ENCODE data around the gene LRP3.

DNA sequence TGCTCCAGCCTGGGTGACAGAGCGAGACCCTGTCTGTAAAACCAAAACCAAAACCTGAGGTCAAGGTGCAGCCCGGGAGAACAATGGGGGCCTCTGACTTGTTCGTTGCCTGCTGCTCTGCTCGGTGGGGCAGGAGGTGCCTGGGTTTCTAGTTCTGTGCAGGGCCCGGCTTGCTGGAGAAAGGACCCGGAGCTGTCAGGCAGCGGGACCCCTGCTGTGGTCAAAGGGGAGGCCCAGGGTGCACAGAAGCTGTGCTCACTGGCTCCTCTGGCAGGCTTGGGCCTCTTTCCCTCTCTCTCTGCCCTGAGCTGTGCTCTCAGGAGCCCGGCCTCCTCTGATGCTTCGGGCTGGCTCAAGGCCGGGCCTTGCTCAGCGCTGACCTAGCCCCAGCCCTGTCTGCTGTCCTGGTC lies 3.5 kb downstream of the LRP3 start:
- TF ChIP-seq, protein P1, sequence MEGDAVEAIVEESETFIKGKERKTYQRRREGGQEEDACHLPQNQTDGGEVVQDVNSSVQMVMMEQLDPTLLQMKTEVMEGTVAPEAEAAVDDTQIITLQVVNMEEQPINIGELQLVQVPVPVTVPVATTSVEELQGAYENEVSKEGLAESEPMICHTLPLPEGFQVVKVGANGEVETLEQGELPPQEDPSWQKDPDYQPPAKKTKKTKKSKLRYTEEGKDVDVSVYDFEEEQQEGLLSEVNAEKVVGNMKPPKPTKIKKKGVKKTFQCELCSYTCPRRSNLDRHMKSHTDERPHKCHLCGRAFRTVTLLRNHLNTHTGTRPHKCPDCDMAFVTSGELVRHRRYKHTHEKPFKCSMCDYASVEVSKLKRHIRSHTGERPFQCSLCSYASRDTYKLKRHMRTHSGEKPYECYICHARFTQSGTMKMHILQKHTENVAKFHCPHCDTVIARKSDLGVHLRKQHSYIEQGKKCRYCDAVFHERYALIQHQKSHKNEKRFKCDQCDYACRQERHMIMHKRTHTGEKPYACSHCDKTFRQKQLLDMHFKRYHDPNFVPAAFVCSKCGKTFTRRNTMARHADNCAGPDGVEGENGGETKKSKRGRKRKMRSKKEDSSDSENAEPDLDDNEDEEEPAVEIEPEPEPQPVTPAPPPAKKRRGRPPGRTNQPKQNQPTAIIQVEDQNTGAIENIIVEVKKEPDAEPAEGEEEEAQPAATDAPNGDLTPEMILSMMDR (IDR thresholded peaks at IDR 0.05), result no peak
- no peak for TF ChIP-seq POLR2A (IDR thresholded peaks at IDR 0.05)
